ENCODE data around the gene TMEM60.
A peak's percentile ranks its signal among the peaks of the same experiment; 100 is the strongest.

TMEM60 gene

DNA sequence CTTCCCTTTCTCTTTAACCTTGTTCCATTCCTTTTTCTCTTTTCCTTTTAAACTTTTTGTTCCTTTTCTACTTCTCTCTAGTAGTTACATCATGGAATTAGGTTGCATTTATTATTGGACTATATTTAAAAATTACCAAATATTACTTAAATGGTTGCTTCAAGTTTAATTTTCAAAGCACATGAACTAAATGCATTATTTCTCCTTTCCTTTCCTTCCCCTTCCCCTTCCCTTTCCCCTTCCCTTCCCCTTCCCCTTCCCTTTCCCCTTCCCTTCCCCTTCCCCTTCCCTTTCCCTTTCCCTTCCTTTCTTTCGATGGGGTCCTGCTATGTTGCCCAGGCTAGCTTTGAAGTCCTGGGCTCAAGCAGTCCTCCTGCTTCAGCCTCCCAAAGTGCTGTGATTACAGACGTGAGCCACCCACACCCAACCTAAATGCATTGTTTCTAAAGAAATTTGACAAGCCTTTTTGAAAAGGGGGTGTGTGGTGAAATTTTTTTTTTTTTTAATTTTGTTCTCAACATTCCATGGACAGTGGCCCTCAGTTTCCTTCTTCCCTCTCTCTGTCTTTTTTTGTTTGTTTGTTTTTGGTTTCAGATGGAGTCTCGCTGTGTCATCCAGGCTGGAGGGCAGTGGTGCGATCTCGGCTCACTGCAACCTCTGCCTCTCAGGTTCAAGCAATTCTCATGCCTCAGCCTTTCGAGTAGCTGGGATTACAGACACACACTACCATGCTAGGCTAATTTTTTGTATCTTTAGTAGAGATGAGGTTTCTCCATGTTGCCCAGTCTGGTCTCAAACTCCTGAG lies 31.2 kb downstream of the TMEM60 start:
- DNase-seq = no peak

GRCh38 chr7:77765906-77766800 lies 32.1 kb downstream of the TMEM60 start:
- no peak for DNase-seq

GRCh38 chr7:77765481-77765880 lies 32.8 kb downstream of the TMEM60 start:
- DNase-seq = no peak

- no peak for DNase-seq
Measured at GRCh38 chr7:77760809-77761453, 37.3 kb downstream of the TMEM60 start.

DNA sequence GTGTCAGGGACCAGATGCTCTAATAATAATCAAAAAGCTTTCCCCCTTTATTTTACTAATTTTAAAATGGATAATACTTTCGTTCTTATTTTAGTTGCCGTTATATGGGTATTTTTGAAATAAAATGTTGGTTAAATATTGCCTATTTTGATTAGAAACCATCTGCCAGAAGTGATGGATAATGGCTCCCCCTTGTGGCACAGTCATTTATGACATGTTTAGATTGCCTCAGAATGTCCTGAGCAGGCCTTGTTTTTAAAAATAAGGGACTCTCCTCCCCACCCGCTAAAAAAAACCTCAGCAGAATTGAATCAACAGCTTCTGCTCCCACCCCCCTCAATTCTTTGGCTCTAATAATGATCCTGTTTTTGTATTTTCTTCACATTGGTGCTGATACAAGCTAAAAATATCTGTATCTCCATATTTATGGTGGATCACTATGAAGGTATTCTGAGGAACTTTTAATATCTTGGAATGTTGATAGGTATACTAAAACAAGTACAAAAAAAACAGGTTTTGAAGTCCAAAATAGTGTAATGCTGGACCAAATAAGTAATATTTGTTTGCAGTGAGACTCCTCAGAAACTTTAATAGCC lies 38.8 kb downstream of the TMEM60 start:
- no peak for DNase-seq

- DNase-seq = no peak
Measured at GRCh38 chr7:77757589-77757988, 40.6 kb downstream of the TMEM60 start.

GRCh38 chr7:77753173-77753572 lies 45.1 kb downstream of the TMEM60 start:
- peak; percentile 26 for DNase-seq

DNA sequence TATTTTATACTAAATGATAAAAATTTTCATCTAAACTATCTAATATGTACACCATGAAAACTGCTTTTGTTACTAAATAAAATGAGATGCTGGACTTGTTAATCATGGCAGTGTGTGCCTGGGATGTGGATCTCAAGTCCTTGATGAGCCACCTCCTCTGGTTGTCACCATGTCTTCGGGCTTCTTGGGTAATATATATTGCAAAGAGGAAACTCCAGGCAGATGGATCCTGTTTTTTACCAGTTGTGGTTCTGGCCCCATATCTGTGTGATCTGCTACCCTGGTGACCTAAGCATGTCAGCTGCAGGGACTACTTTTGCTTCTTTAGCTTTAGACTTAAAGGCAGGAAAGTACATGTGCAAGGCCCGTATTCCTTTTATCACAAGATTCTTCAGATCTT lies 46.2 kb downstream of the TMEM60 start:
- no peak for DNase-seq

DNA sequence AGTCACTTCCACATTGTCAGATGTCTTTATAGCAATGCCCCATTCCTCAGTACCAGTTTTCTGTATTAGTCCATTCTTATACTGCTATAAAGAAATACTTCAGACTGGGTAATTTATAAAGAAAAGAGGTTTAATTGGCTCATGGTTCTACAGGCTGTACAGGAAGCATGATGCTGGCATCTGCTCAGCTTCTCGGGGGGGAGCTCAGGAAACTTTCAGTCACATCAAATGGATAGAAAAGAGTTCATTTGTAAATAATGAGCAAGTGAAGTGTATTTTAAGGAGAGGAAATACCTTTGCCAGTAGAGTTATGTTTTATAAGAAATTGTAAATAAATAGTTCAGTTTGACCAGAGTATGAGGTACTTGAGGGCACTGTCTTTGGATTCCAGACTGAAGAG lies 50.5 kb downstream of the TMEM60 start:
- DNase-seq = no peak

GRCh38 chr7:77747178-77747577 lies 51.1 kb downstream of the TMEM60 start:
- DNase-seq = no peak

- no peak for DNase-seq
Measured at GRCh38 chr7:77746824-77747165, 51.4 kb downstream of the TMEM60 start.

DNA sequence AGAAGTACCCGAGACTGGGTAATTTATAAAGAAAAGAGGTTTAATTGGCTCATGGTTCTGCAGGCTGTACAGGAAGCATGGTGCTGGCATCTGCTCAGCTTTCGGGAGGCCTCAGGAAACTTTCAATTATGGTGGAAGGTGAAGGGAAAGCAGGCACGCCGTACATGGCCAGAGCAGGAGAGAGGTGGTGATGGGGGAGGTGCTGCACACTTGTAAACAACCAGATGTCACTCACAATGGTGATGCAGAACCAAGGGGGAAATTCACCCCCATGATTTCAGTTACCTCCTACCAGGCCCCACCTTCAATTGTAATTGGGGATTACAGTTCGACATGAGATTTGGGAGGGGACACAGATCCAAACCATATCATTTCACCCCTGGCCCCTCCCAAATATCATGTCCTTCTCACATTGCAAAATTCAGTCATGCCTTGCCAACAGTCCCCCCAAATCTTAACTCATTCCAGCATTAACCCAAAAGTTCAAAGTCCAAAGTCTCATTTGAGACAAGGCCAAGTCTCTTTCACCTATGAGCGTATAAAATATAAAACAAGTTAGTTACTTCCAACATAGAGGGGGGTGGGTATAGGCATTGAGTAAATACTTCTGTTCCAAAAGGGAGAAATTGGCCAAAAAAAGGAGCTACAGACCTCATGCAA lies 51.9 kb downstream of the TMEM60 start:
- no peak for DNase-seq

DNA sequence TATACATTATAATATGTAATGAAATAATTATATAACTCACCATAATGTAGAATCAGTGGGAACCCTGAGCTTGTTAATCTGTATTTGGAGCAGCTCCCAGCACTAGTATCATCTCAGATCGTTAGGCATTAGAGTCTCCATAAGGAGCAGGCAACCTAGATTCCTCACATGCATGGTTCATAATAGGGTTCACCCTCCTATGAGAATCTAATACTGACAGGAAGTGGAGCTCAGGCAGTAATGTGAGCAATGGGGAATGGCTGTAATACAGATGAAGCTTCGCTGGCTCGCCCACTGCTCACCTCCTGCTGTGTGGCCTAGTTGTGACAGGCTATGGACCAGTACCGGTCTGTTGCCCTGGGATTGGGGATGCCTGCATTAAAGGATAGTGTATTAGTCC lies 52.5 kb downstream of the TMEM60 start:
- DNase-seq = no peak
